ENCODE results near the gene CLEC4F. TPM values are rescaled to one million over a fixed set of nuclear protein-coding genes. Genes with fewer than 3 reads are reported as not detected.
A peak's percentile ranks its signal among the peaks of the same experiment; 100 is the strongest.

CLEC4F gene
- total RNA-seq, 2 donors from 2014 or later = 8.9 to 23.5 TPM

DNA sequence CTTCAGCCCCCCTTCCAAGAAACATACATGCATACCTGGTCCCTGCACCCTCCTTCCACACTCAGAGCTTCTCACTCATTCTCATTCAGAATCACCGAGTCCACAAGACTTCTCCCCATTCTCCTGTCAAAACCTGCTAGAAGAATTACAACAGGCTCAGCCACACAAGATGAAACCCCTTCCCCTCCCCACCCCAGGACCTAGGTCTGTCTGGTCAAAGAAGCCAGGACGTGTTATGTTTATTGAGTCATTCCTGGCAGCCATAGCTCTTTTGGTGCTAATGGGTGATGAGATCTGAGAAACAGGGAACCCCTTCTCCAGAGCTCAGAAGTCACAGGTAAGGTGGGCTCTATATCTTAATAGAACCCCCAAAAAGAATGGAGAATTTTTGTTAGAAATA, 50.9 kb downstream of the CLEC4F start:
- Mint-ChIP-seq H3K36me3 (peaks cover 7% of the 10 kb centered on the region), H3K4me1 (ENCODE audit: low read depth in 2 of 2) (peaks cover 29% of the 10 kb centered on the region in 2 donors), H3K9me3 (peaks cover 3% of the 10 kb centered on the region), H3K27me3 (peaks cover 42 to 68% of the 10 kb centered on the region in 2 donors), H3K4me3 (peak overlapping the region; percentile 70), H3K27ac (no peak overlapping the region)
- DNase-seq (ENCODE audit: low spot score) (no peak), ATAC-seq (peak in 1 of 2 donors; percentile 51)

DNA sequence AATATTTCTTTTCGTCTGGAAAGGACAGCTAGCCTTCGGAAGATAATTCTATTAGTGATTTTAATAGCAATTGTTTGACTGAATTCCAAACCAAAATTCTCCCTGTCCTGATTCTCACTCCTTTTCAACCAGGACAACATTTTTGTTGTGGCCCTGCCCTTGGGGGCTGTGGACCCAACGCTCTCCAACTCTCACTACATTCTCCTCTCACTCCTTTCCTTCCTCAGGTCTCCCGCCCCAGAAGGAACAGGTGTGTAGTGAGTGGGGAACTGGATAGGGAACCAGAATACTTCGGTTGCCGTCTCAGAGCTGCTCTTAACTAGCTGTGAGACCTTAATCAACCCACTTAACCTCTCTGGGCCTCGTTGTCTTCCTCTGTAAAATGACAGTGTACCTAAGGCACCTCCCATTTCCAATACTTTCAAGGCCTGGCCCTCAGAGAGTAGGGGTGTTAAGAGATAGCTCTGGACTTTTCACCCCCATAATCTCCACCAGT, 51.8 kb downstream of the CLEC4F start:
- Mint-ChIP-seq H3K9me3 (peaks cover 2% of the 10 kb centered on the region), H3K4me3 (peak overlapping the region; percentile 70), H3K4me1 (ENCODE audit: low read depth in 2 of 2) (peaks cover 27 to 29% of the 10 kb centered on the region in 2 donors), H3K27me3 (peaks cover 34 to 60% of the 10 kb centered on the region in 2 donors), H3K27ac (peak overlapping the region in 1 of 2 donors; percentile 66), H3K36me3 (peaks cover 3% of the 10 kb centered on the region)
- DNase-seq (ENCODE audit: low spot score) (no peak), ATAC-seq (no peak)

DNA sequence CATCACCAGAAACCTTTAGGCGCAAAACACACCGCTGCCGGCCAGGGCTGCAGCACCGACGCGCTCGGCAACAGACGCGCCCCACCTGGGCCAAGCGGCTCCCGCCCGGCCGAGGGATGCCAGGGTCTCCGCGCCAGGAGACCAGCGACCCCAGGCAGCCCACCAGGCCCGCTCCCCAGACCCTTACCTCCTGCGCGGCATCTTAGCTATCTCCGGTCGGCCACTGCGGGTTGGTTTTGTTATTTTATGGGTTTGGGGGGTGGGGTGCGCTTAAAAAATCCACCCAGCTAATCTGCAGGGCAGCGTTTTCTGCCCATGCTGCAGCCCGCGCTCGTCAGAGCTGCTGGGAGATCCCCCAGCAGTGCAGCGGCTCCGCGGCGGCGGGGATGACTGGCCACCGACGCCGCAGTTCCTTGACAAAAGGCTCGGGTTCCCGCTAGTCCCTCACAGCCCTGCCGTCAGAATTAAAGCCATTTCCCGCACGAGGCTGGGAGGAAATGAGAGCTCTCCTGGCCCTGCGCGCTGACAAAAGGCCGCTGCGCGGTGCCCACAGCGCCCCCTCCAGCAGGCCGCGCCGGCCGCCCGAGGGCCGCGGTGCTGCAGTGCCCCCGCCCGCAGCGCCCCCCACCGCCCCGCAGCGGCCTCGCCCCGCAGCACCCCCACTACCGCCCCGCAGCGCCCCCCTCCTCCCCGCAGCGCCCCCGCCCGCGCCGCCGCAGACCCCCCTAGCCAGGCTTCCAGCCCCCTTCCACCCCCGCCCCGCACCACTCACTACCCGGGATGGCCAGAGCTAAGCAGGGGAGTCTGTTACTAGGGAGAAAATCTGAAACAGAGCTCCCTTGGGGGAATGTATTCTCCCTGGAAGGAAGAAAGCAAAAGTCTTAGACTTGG, 52.5 kb downstream of the CLEC4F start, which contains the start of gene ADD2:
TSS of gene ADD2 (minus strand) at position 502 of the 891 bp plus-strand sequence. CDS start 61,792 bp downstream, outside the sequence.
- Mint-ChIP-seq H3K9me3 (no peaks in the 10 kb centered on the region), H3K27ac (peak within 1 kb of the TSS in 1 of 2 donors; percentile 66), H3K27me3 (peaks cover 30 to 57% of the 10 kb centered on the region in 2 donors), H3K4me3 (peak within 1 kb of the TSS; percentile 81), H3K4me1 (ENCODE audit: low read depth in 2 of 2) (peaks cover 26 to 29% of the 10 kb centered on the region in 2 donors), H3K36me3 (no peaks in the 10 kb centered on the region)
- DNase-seq (ENCODE audit: low spot score) = peak; percentile 83
- peak; percentile 82 to 92 for ATAC-seq

DNA sequence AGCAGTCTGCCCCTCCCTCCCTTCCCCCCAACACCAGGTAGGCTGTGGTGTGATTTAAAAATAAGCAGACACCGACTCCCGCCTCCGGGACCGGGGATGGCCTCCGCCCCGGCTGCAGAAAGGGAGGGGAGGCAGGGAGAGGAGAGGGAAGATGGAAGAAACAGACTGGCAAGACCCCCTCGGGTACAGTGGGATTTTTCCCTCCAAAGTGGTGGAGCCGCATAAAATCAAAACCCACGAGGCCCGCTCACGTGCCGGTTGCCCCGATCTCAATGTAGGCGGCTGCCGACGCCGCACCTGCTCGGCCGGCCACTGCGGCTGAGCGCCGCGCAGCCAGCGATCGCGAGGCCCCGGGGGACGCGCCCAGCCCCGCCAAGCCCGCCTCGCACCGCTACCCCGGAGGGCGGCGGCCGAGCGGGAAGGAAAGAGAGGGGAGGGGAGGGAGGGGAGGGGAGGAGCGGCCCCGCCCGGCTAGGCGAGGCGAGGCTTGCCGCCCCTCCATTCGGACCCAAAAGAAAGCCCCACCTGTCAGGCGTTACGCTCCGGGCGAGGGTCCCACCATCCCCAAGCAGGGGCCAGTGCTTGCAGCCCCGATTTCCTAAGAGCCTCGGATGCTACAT, 53.2 kb downstream of the CLEC4F start:
- Mint-ChIP-seq H3K27me3 (peaks cover 30 to 56% of the 10 kb centered on the region in 2 donors), H3K9me3 (no peaks in the 10 kb centered on the region), H3K27ac (no peak overlapping the region)

DNA sequence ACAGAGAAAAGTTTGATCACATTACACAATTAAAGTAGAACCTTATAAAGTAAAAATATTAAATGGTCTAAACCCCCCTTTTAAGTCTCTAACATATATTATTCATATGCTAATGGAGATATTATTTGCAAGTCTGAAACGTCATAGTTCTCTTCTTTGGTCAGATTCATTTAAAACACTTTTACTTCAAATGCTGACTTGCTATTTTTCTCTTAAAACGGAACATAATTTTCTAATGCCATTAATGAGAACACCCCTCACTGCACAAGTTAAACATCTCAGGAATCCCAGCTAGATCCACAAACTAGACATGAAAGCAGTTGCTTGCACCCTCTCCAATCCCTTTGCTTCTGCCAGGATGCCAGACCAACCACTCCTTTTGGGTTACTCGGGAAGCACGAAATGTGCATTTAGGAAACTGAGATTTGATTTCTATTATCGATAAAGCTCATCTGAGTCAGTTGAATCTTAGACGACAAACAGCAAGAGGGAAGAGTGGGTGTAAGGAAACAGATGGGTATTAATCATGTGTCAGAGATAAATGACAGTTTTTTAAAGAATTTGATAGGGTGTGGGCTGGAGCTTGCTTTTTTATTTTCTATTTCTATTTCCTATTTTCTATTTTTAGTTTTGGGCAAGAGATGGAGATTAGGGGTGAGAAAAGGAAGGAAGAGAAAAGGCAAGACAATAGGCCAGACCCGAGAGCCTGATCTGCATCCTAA, 53.9 kb downstream of the CLEC4F start:
- H3K36me3 Mint-ChIP-seq = no peaks in the 10 kb centered on the region
- peaks cover 26 to 28% of the 10 kb centered on the region in 2 donors for H3K4me1 Mint-ChIP-seq (ENCODE audit: low read depth in 2 of 2)
- no peaks in the 10 kb centered on the region for H3K9me3 Mint-ChIP-seq
- no peak overlapping the region for H3K27ac Mint-ChIP-seq
- DNase-seq (ENCODE audit: low spot score) (no peak), ATAC-seq (no peak)
- H3K27me3 Mint-ChIP-seq = peaks cover 34 to 59% of the 10 kb centered on the region in 2 donors
- H3K4me3 Mint-ChIP-seq = peak overlapping the region; percentile 80

More for the DNA sequence above, 53.2 kb downstream of the CLEC4F start:
- no peak for DNase-seq (ENCODE audit: low spot score)
- ATAC-seq = peak in 1 of 2 donors; percentile 48
- peaks cover 26 to 29% of the 10 kb centered on the region in 2 donors for H3K4me1 Mint-ChIP-seq (ENCODE audit: low read depth in 2 of 2)
- no peaks in the 10 kb centered on the region for H3K36me3 Mint-ChIP-seq
- H3K4me3 Mint-ChIP-seq = peak overlapping the region; percentile 81

DNA sequence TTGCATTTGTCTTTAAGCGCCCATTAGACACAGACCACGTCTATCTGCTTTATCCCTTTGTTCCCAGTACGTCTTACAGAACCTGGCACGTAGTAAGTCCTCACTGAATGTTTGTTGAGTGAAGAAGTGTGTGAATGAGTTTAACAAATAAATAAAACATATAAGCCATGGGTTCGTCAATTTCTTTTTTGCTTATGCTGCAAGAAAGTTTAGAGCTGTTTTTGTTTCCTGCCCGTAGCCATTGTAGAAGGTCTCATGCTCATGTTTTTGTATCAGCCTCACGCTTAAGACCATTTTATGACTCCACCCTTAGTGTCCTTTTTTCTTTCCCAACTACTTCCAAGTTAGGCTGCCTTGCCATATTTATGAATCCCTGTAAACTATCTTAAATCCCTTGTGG, 54.9 kb downstream of the CLEC4F start:
- no peak overlapping the region for H3K4me3 Mint-ChIP-seq
- DNase-seq (ENCODE audit: low spot score) (no peak), ATAC-seq (no peak)
- peaks cover 20 to 21% of the 10 kb centered on the region in 2 donors for H3K4me1 Mint-ChIP-seq (ENCODE audit: low read depth in 2 of 2)
- H3K27ac Mint-ChIP-seq = no peak overlapping the region
- H3K36me3 Mint-ChIP-seq = no peaks in the 10 kb centered on the region
- no peaks in the 10 kb centered on the region for H3K9me3 Mint-ChIP-seq
- peaks cover 37 to 57% of the 10 kb centered on the region in 2 donors for H3K27me3 Mint-ChIP-seq

DNA sequence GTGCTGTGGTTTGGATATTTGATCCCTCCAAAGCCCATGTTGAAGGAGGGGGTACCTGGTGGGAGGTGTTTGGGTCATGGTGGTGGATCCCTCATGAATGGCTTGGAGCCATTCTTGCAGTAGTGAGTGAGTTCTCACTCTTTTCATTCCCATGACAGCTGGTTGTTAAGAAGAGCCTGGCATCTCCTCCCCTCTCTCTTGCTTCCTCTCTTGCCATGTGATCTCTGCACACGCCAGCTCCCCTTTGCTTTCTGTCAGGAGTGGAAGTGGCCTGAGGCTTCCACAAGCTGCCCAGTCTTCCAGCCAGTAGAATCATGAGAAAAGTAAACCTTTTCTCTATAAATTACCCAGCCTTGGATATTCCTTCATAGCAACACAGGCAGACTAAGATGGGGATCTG, 61.0 kb downstream of the CLEC4F start:
- no peak for DNase-seq (ENCODE audit: low spot score)
- no peak for ATAC-seq
- Mint-ChIP-seq H3K27ac (no peak overlapping the region), H3K27me3 (peaks cover 30 to 61% of the 10 kb centered on the region in 2 donors), H3K4me3 (no peak overlapping the region), H3K36me3 (no peaks in the 10 kb centered on the region), H3K4me1 (ENCODE audit: low read depth in 2 of 2) (no peaks in the 10 kb centered on the region), H3K9me3 (no peaks in the 10 kb centered on the region)

Other genes starting within 250 kb of the CLEC4F start
- 1 to 10 TPM; 2.3 to 4.8 TPM for gene ADD2, start 52.4 kb downstream of the CLEC4F start, total RNA-seq
- gene FIGLA, start 30.0 kb downstream of the CLEC4F start, total RNA-seq = 1 to 10 TPM in 1 of 2 donors, under 1 TPM in 1; 0.98 to 1.1 TPM
- gene CD207, start 15.2 kb upstream of the CLEC4F start, total RNA-seq = 1 to 10 TPM; 1.1 to 1.8 TPM
- 10 to 100 TPM in 1 of 2 donors, 1 to 10 TPM in 1; 8.4 to 15.8 TPM for gene VAX2, start 80.0 kb upstream of the CLEC4F start, total RNA-seq
- 1 to 10 TPM; 6.5 to 7.2 TPM for gene ATP6V1B1, start 115.3 kb upstream of the CLEC4F start, total RNA-seq
- gene ANKRD53, start 158.0 kb upstream of the CLEC4F start, total RNA-seq = under 1 TPM in 1 of 2 donors, not detected in 1; 0.88 TPM
- 10 to 100 TPM; 76.0 to 83.5 TPM for gene TEX261, start 174.3 kb upstream of the CLEC4F start, total RNA-seq
- 100 to 1,000 TPM in 1 of 2 donors, 10 to 100 TPM in 1; 92.9 to 104 TPM for gene NAGK, start 248.0 kb upstream of the CLEC4F start, total RNA-seq

All from natural killer cell treated with Interleukin-12 subunit alpha and Interleukin-12 subunit beta and Interleukin-15 and Interleukin-18, amount 100 ng/mL, for 72 hours (primary cell).